GM23248 (cell line): ENCODE results near the gene SH2D4B. TPM values are rescaled to one million over a fixed set of nuclear protein-coding genes. Genes with fewer than 3 reads are reported as not detected.

Experiments used
- DNase-seq: peaks from one replicate; pipeline ENCODE4 v3.0.0-alpha.2; 2015
- H2AFZ ChIP-seq: fragments of 200-600 bp; sonication (generic); 2 replicates; pipeline ENCODE4 v1.6.1; 2016; ENCODE audit warnings: antibody characterized with exemption
- H3F3A ChIP-seq: fragments of 200-600 bp; sonication (generic); 2 replicates; pipeline ENCODE4 v1.6.1; 2016; ENCODE audit warnings: mild to moderate bottlenecking, antibody characterized with exemption, mixed run types; ENCODE audit not compliant: insufficient read depth
- H3K27ac ChIP-seq: fragments of 200-600 bp; sonication (generic); 2 replicates; pipeline ENCODE4 v1.5.1; 2016; ENCODE audit warnings: mild to moderate bottlenecking
- H3K27me3 ChIP-seq: fragments of 200-600 bp; sonication (generic); replicated peaks from 2 replicates; pipeline ENCODE4 v1.6.1; 2016; ENCODE audit warnings: mild to moderate bottlenecking; ENCODE audit not compliant: insufficient read depth
- H3K36me3 ChIP-seq: fragments of 200-600 bp; sonication (generic); 2 replicates; pipeline ENCODE4 v1.6.1; 2016; ENCODE audit warnings: low read depth, mild to moderate bottlenecking
- H3K4me1 ChIP-seq: fragments of 200-600 bp; sonication (generic); 2 replicates; pipeline ENCODE4 v1.6.1; 2016; ENCODE audit warnings: mild to moderate bottlenecking; ENCODE audit not compliant: insufficient read depth
- H3K4me2 ChIP-seq: fragments of 200-600 bp; sonication (generic); one replicate; pipeline ENCODE4 v1.6.1; 2016; ENCODE audit warnings: mild to moderate bottlenecking; ENCODE audit not compliant: unreplicated experiment
- H3K4me3 ChIP-seq: fragments of 200-600 bp; sonication (generic); 2 replicates; pipeline ENCODE4 v1.5.1; 2016; ENCODE audit warnings: mild to moderate bottlenecking
- H3K79me2 ChIP-seq: fragments of 200-600 bp; sonication (generic); 2 replicates; pipeline ENCODE4 v1.6.1; 2016; ENCODE audit warnings: mild to moderate bottlenecking; ENCODE audit not compliant: insufficient read depth
- H3K9ac ChIP-seq: fragments of 200-600 bp; sonication (generic); 2 replicates; pipeline ENCODE4 v1.6.1; 2016; ENCODE audit warnings: mild to moderate bottlenecking
- H3K9me2 ChIP-seq: fragments of 200-600 bp; sonication (generic); 2 replicates; pipeline ENCODE4 v1.6.1; 2016; ENCODE audit warnings: mixed run types, mild to moderate bottlenecking, moderate library complexity; ENCODE audit not compliant: insufficient read depth
- H3K9me3 ChIP-seq: fragments of 200-600 bp; sonication (generic); one replicate; pipeline ENCODE4 v1.6.1; 2017; ENCODE audit warnings: low read depth
- H4K20me1 ChIP-seq: fragments of 200-600 bp; sonication (generic); 2 replicates; pipeline ENCODE4 v1.6.0; 2016; ENCODE audit not compliant: insufficient read depth
- EZH2 ChIP-seq: fragments of 200-600 bp; sonication (generic); IDR thresholded peaks from 2 replicates; pipeline ENCODE4 v1.6.1; 2018; ENCODE audit warnings: antibody characterized with exemption, mild to moderate bottlenecking; ENCODE audit not compliant: insufficient read depth, poor library complexity, severe bottlenecking
- EZH2phosphoT487 ChIP-seq: fragments of 200-600 bp; sonication (generic); IDR thresholded peaks from 2 replicates; pipeline ENCODE4 v1.6.1; 2018; ENCODE audit warnings: antibody characterized with exemption, moderate library complexity, mild to moderate bottlenecking, low read depth; ENCODE audit not compliant: insufficient read depth
- WGBS, 2 experiments: methylation state at CpG; one replicate each; pipeline ENCODE4 v1.1.6; 2015 to 2017; ENCODE audit warnings: low lambda C conversion rate in 2 of 2, low coverage in 1 of 2; ENCODE audit errors: missing lambda C conversion rate in 2 of 2; 5-methylcytosine and 5-hydroxymethylcytosine counted together
- in situ Hi-C: fragments of 300-500 bp; cut with MboI; formaldehyde crosslinking; loops from 2 replicates; pipeline ENCODE4 v1.15.0; 2020
- polyA plus RNA-seq: library from polyadenylated mRNA; unstranded; fragments of >200 nt; fragmentation: Nextera tagmentation; extraction: Ambion mirVana; gene quantifications from 2 replicates; pipeline ENCODE4 v1.2.1, GENCODE V29; 2016
- total RNA-seq: library from RNA; depleted of rRNA; stranded (reverse); fragments of >200 nt; shearing (Covaris generic); gene quantifications from 2 replicates; pipeline ENCODE4 v1.2.3, GENCODE V29; 2014

Gene SH2D4B
- total and polyA plus RNA-seq, 2 experiments from 2014 or later = not detected

- no peaks in the 10 kb centered on the region for H3K79me2 ChIP-seq
- H3K36me3 ChIP-seq = no peaks in the 10 kb centered on the region
- WGBS, 2 experiments = 27 to 30% methylated on average over 5 of the region's 5 CpGs
- H3K9ac ChIP-seq = no peak overlapping the region
- H3K9me3 ChIP-seq = no peaks in the 10 kb centered on the region
- H3K9me2 ChIP-seq = no peaks in the 10 kb centered on the region
- H3K4me2 ChIP-seq = no peak overlapping the region
- H2AFZ ChIP-seq = no peak overlapping the region
- H3K27ac ChIP-seq = no peak overlapping the region
- H3F3A ChIP-seq = no peaks in the 10 kb centered on the region
- DNase-seq = no peak
- H3K27me3 ChIP-seq = peaks cover 14% of the 10 kb centered on the region; the same call in 1 of the 2 replicates
- in situ Hi-C loops = no loop called here
- no peaks in the 10 kb centered on the region for H3K4me1 ChIP-seq
- no peaks in the 10 kb centered on the region for H4K20me1 ChIP-seq
- H3K4me3 ChIP-seq = no peak overlapping the region
- TF ChIP-seq EZH2 (no peak), EZH2phosphoT487 (no peak)
Observed at GRCh38 chr10:80579849-80580637, 42.3 kb downstream of the SH2D4B start.

- Histone ChIP-seq H3K4me1 (no peaks in the 10 kb centered on the region), H3F3A (no peaks in the 10 kb centered on the region), H3K36me3 (no peaks in the 10 kb centered on the region), H3K4me3 (no peak overlapping the region), H3K27ac (no peak overlapping the region), H3K9me3 (no peaks in the 10 kb centered on the region), H3K9ac (no peak overlapping the region), H3K4me2 (no peak overlapping the region), H3K9me2 (no peaks in the 10 kb centered on the region), H3K27me3 (peaks cover 14% of the 10 kb centered on the region; the same call in 1 of the 2 replicates), H3K79me2 (no peaks in the 10 kb centered on the region), H4K20me1 (no peaks in the 10 kb centered on the region), H2AFZ (no peak overlapping the region)
- WGBS, 2 experiments = 29 to 32% methylated on average over 7 of the region's 7 CpGs
- in situ Hi-C loops = no loop called here
- DNase-seq = no peak
- TF ChIP-seq EZH2phosphoT487 (no peak), EZH2 (no peak)
Observed at GRCh38 chr10:80580638-80581468, 43.2 kb downstream of the SH2D4B start.

GRCh38 chr10:80581469-80581835 lies 43.8 kb downstream of the SH2D4B start:
- Histone ChIP-seq H3K9ac (no peak overlapping the region), H3K4me2 (no peak overlapping the region), H3F3A (no peaks in the 10 kb centered on the region), H3K9me3 (no peaks in the 10 kb centered on the region), H3K9me2 (no peaks in the 10 kb centered on the region), H3K27me3 (peaks cover 14% of the 10 kb centered on the region; the same call in 1 of the 2 replicates), H2AFZ (no peak overlapping the region), H3K36me3 (no peaks in the 10 kb centered on the region), H3K79me2 (no peaks in the 10 kb centered on the region), H3K4me3 (no peak overlapping the region), H3K27ac (no peak overlapping the region), H3K4me1 (no peaks in the 10 kb centered on the region), H4K20me1 (no peaks in the 10 kb centered on the region)
- TF ChIP-seq EZH2 (no peak), EZH2phosphoT487 (no peak)
- DNase-seq = no peak
- 30 to 37% methylated on average over 5 of the region's 5 CpGs for WGBS, 2 experiments
- in situ Hi-C loops = no loop called here

- no peak for TF ChIP-seq EZH2phosphoT487
- no peak for TF ChIP-seq EZH2
- WGBS, 2 experiments = 18 to 28% methylated on average over 3 of the region's 3 CpGs
- in situ Hi-C loops = no loop called here
Observed at GRCh38 chr10:80582286-80582960, 44.7 kb downstream of the SH2D4B start.

More at GRCh38 chr10:80582286-80582960, 44.7 kb downstream of the SH2D4B start:
- H3K36me3 ChIP-seq = no peaks in the 10 kb centered on the region
- H4K20me1 ChIP-seq = no peaks in the 10 kb centered on the region
- H3K9me3 ChIP-seq = no peaks in the 10 kb centered on the region
- H3K27ac ChIP-seq = no peak overlapping the region
- DNase-seq = no peak
- no peaks in the 10 kb centered on the region for H3K9me2 ChIP-seq
- no peak overlapping the region for H2AFZ ChIP-seq
- H3K4me2 ChIP-seq = no peak overlapping the region
- no peaks in the 10 kb centered on the region for H3K4me1 ChIP-seq
- H3K9ac ChIP-seq = no peak overlapping the region
- H3K4me3 ChIP-seq = no peak overlapping the region
- H3K27me3 ChIP-seq = peaks cover 14% of the 10 kb centered on the region; the same call in 1 of the 2 replicates
- H3F3A ChIP-seq = no peaks in the 10 kb centered on the region
- H3K79me2 ChIP-seq = no peaks in the 10 kb centered on the region
